HCT116 (cell line): Measurements from ENCODE around the gene SLC35G4. TPM values are rescaled to one million over a fixed set of nuclear protein-coding genes. Genes with fewer than 3 reads are reported as not detected.

Experiments
- ATAC-seq: fragments of 200-7000 bp; cut with Tn5 transposase; 2 replicates; pipeline ENCODE4 v1.9.1; 2020; ENCODE audit warnings: mild to moderate bottlenecking, moderate library complexity
- BruUV-seq: library from RNA; stranded (reverse); fragments of 400-500 nt; replicated peaks from 2 replicates; lab custom pipeline; 2021; lab: Mats Ljungman, UMichigan
- CTCF ChIA-PET: fragments of 300-600 bp; sonication (Branson Sonifier 250); formaldehyde crosslinking; loops from one replicate; lab custom pipeline; 2021; ENCODE audit warnings: antibody characterized with exemption; lab: Charles Lee
- POLR2A ChIA-PET: fragments of 300-600, 350-600 bp; sonication (Branson Sonifier 250); formaldehyde crosslinking; loops from one replicate; lab custom pipeline; 2021; ENCODE audit warnings: antibody characterized with exemption; lab: Charles Lee
- RAD21 ChIA-PET, 2 experiments: fragments of 300-600 bp; sonication (Branson Sonifier 250); formaldehyde crosslinking; loops; one replicate each; lab custom pipeline; 2023; ENCODE audit warnings: low total read pairs in 2 of 2; ENCODE audit not compliant: uncharacterized antibody in 2 of 2, unreplicated experiment in 2 of 2, low non-redundant PET in 1 of 2; lab: Charles Lee
- DNase-seq: peaks from one replicate; pipeline ENCODE4 v3.0.0-alpha.2; 2010; ENCODE audit warnings: low read depth, low spot score
- H2AFZ ChIP-seq: fragments of 200-600 bp; shearing (Covaris generic), sonication (generic); 2 replicates; pipeline ENCODE4 v1.6.1; 2017; ENCODE audit warnings: low read depth, mixed run types, mixed read lengths, antibody characterized with exemption, low read length; ENCODE audit not compliant: poor library complexity, severe bottlenecking
- H3K27ac ChIP-seq: 2 replicates; pipeline ENCODE4 v1.5.1; 2012; ENCODE audit warnings: low read depth, low read length
- H3K27me3 ChIP-seq: fragments of 200-600 bp; sonication (generic); 2 replicates; pipeline ENCODE4 v1.6.1; 2016; ENCODE audit warnings: mixed run types, low read length, mixed read lengths; ENCODE audit not compliant: insufficient read depth
- H3K36me3 ChIP-seq, 2 experiments: fragments of 200-500 bp in 1 of 2; fragments of 200-600 bp in 1 of 2; sonication (Bioruptor generic) in 1 of 2; sonication (generic) in 1 of 2; 2 replicates each; pipeline versions ENCODE4 v1.5.1 to v1.6.1; 2014 to 2016; ENCODE audit warnings: low read length in 2 of 2, inconsistent platforms in 1 of 2, mixed read lengths in 1 of 2, mixed run types in 1 of 2; ENCODE audit not compliant: insufficient read depth in 2 of 2, control insufficient read depth in 1 of 2
- H3K4me1 ChIP-seq, 2 experiments: fragments of 200-600 bp in 1 of 2; sonication (generic) in 1 of 2; 2 replicates each; pipeline versions ENCODE4 v1.5.1 to v1.6.1; 2012 to 2017; ENCODE audit warnings: low read length in 2 of 2, inconsistent platforms in 1 of 2, mild to moderate bottlenecking in 1 of 2, mixed read lengths in 1 of 2, mixed run types in 1 of 2, moderate library complexity in 1 of 2; ENCODE audit not compliant: insufficient read depth in 2 of 2, control insufficient read depth in 1 of 2
- H3K4me2 ChIP-seq: fragments of 200-600 bp; sonication (generic); 2 replicates; pipeline ENCODE4 v1.6.1; 2017; ENCODE audit warnings: mixed run types, low read length, mixed read lengths
- H3K4me3 ChIP-seq, 2 experiments: fragments of 200-600 bp in 1 of 2; sonication (generic) in 1 of 2; replicated peaks in 1 of 2; 2 replicates each; pipeline ENCODE4 v1.5.1; 2011 to 2016; ENCODE audit warnings: low read length in 2 of 2, control low read depth in 1 of 2, low read depth in 1 of 2, mild to moderate bottlenecking in 1 of 2, mixed read lengths in 1 of 2, mixed run types in 1 of 2
- H3K79me2 ChIP-seq: fragments of 200-600 bp; sonication (generic); 2 replicates; pipeline ENCODE4 v1.6.1; 2017; ENCODE audit warnings: mild to moderate bottlenecking, mixed run types, low read length, moderate library complexity, mixed read lengths; ENCODE audit not compliant: insufficient read depth
- H3K9ac ChIP-seq: fragments of 200-600 bp; sonication (generic); 2 replicates; pipeline ENCODE4 v1.6.1; 2016; ENCODE audit warnings: low read length, mixed read lengths
- H3K9me2 ChIP-seq: fragments of 200-600 bp; sonication (generic), shearing (Covaris generic); 2 replicates; pipeline ENCODE4 v1.6.1; 2017; ENCODE audit warnings: mixed run types, mild to moderate bottlenecking, moderate library complexity; ENCODE audit not compliant: insufficient read depth
- H3K9me3 ChIP-seq, 2 experiments: fragments of 200-500 bp in 1 of 2; fragments of 200-600 bp in 1 of 2; sonication (Bioruptor generic) in 1 of 2; sonication (generic) in 1 of 2; 2 replicates each; pipeline ENCODE4 v1.6.1; 2014 to 2017; ENCODE audit warnings: low read length in 2 of 2, mixed read lengths in 2 of 2, inconsistent platforms in 1 of 2, low read depth in 1 of 2, mild to moderate bottlenecking in 1 of 2, mixed run types in 1 of 2, moderate library complexity in 1 of 2; ENCODE audit not compliant: control insufficient read depth in 1 of 2, insufficient read depth in 1 of 2
- H4K20me1 ChIP-seq: fragments of 200-600 bp; sonication (generic), shearing (Covaris generic); 2 replicates; pipeline ENCODE4 v1.6.1; 2017; ENCODE audit warnings: mixed run types, mild to moderate bottlenecking, moderate library complexity; ENCODE audit not compliant: insufficient read depth
- CBX3 ChIP-seq: IDR thresholded peaks from 2 replicates; pipeline ENCODE4 v1.6.1; 2012; ENCODE audit warnings: low read depth
- FOSL1 ChIP-seq: IDR thresholded peaks from 2 replicates; pipeline ENCODE4 v1.6.1; 2012; ENCODE audit warnings: low read depth
- RAD21 ChIP-seq: IDR thresholded peaks from 2 replicates; pipeline ENCODE4 v1.6.1; 2012; ENCODE audit warnings: low read depth, mild to moderate bottlenecking
- SP1 ChIP-seq: IDR thresholded peaks from 2 replicates; pipeline ENCODE4 v1.6.1; 2012; ENCODE audit warnings: low read depth
- SRF ChIP-seq: IDR thresholded peaks from 2 replicates; pipeline ENCODE4 v1.6.1; 2012; ENCODE audit warnings: low read depth
- TCF7L2 ChIP-seq: IDR thresholded peaks from 2 replicates; pipeline ENCODE4 v1.7.0; 2011; ENCODE audit warnings: borderline replicate concordance, inconsistent platforms; ENCODE audit not compliant: insufficient read depth, insufficient read length; ENCODE audit errors: extremely low read depth
- ZNF274 ChIP-seq: fragments of 200-500 bp; sonication (Bioruptor generic); IDR thresholded peaks from 2 replicates; pipeline ENCODE4 v1.6.1; 2014; ENCODE audit warnings: mild to moderate bottlenecking, low read depth, low read length, inconsistent platforms
- intact Hi-C: fragments of 100-400 bp; cut with micrococcal nuclease; formaldehyde crosslinking; loops from 2 replicates; pipeline ENCODE4 v1.10.0; 2022
- total RNA-seq: library from RNA; stranded (reverse); gene quantifications from one replicate; pipeline ENCODE4 v1.2.1, GENCODE V29; 2021; ENCODE audit not compliant: unreplicated experiment
- TF ChIP-seq, protein P1 (sequence below): IDR thresholded peaks from 2 replicates; pipeline ENCODE4 v1.6.1; 2012
- TF ChIP-seq, protein P2 (sequence below): IDR thresholded peaks from 2 replicates; pipeline ENCODE4 v1.6.1; 2012
- TF ChIP-seq, protein P3 (sequence below): IDR thresholded peaks from 2 replicates; pipeline ENCODE4 v1.6.1; 2012; ENCODE audit warnings: low read depth
- TF ChIP-seq, protein P4 (sequence below): IDR thresholded peaks from 2 replicates; pipeline ENCODE4 v1.6.1; 2011; ENCODE audit warnings: mild to moderate bottlenecking, low read length, moderate library complexity; ENCODE audit not compliant: insufficient replicate concordance; ENCODE audit errors: extremely low read depth
- TF ChIP-seq, protein P5 (sequence below), 3 experiments: fragments of 200-600 bp in 1 of 3; sonication (generic) in 1 of 3; IDR thresholded peaks in 2 of 3; conservative IDR thresholded peaks in 1 of 3; 2 replicates each; pipeline ENCODE4 v1.5.1; 2012 to 2017; ENCODE audit warnings: low read depth in 2 of 3, low read length in 2 of 3, antibody characterized with exemption in 1 of 3, borderline replicate concordance in 1 of 3, control low read depth in 1 of 3, mild to moderate bottlenecking in 1 of 3, mixed read lengths in 1 of 3, mixed run types in 1 of 3, moderate library complexity in 1 of 3; ENCODE audit not compliant: insufficient read depth in 1 of 3

SLC35G4 gene
- total RNA-seq, 1 experiment from 2014 or later = not detected

DNA sequence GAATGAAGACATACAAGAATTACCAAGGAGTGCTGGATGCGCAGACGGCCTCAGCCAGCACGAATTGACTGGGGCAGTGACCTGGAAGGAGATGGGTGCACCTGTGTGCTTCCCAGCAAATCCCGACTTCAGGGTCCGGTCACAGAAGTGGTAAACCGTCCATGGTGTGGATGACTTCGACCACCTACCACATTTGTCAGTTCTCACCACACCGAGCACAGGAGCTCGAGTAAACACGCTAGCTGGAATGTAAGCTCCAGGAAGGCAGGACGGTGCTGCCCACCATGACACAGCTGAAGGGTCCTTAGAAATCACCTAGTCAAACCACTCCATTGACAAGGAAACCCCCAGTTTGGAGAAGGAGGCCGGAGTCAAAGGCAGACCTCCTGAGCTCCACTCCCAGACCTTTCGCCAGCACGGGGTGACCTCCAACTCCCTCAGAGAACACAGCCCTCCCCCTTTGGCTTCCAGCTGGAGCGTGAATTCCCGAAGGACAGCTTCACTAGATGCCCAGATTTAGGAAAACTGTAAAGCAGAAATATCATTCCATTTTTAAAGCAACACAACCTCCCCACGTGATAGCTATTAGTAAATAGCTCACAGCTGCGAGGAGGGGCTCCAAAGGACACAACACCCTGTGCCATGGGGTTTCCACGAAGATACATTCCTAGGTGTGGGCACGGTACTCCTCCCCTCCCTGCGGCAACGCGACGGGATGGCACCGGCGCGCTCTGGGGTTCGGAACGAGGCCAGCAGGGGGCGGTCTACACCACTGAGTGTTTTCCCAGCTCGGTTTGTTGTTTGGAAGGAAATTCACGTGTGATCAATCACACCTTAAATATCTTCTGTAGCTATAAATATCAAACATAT lies 45.6 kb downstream of the SLC35G4 start:
- Histone ChIP-seq H3K27ac (no peak overlapping the region), H4K20me1 (no peaks in the 10 kb centered on the region)

More for the DNA sequence above, 45.6 kb downstream of the SLC35G4 start:
- no peak overlapping the region for H3K4me3 ChIP-seq
- H3K9ac ChIP-seq = no peak overlapping the region
- TF ChIP-seq, protein P1, sequence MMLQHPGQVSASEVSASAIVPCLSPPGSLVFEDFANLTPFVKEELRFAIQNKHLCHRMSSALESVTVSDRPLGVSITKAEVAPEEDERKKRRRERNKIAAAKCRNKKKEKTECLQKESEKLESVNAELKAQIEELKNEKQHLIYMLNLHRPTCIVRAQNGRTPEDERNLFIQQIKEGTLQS = no peak
- TF ChIP-seq, protein P2, sequence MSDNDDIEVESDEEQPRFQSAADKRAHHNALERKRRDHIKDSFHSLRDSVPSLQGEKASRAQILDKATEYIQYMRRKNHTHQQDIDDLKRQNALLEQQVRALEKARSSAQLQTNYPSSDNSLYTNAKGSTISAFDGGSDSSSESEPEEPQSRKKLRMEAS = no peak
- no peak for TF ChIP-seq CBX3
- TF ChIP-seq ZNF274 = no peak
- TF ChIP-seq FOSL1 = no peak
- TF ChIP-seq, protein P3, sequence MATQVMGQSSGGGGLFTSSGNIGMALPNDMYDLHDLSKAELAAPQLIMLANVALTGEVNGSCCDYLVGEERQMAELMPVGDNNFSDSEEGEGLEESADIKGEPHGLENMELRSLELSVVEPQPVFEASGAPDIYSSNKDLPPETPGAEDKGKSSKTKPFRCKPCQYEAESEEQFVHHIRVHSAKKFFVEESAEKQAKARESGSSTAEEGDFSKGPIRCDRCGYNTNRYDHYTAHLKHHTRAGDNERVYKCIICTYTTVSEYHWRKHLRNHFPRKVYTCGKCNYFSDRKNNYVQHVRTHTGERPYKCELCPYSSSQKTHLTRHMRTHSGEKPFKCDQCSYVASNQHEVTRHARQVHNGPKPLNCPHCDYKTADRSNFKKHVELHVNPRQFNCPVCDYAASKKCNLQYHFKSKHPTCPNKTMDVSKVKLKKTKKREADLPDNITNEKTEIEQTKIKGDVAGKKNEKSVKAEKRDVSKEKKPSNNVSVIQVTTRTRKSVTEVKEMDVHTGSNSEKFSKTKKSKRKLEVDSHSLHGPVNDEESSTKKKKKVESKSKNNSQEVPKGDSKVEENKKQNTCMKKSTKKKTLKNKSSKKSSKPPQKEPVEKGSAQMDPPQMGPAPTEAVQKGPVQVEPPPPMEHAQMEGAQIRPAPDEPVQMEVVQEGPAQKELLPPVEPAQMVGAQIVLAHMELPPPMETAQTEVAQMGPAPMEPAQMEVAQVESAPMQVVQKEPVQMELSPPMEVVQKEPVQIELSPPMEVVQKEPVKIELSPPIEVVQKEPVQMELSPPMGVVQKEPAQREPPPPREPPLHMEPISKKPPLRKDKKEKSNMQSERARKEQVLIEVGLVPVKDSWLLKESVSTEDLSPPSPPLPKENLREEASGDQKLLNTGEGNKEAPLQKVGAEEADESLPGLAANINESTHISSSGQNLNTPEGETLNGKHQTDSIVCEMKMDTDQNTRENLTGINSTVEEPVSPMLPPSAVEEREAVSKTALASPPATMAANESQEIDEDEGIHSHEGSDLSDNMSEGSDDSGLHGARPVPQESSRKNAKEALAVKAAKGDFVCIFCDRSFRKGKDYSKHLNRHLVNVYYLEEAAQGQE = no peak
- no peak for TF ChIP-seq TCF7L2
- peak; percentile 88 for TF ChIP-seq RAD21
- TF ChIP-seq, protein P4, sequence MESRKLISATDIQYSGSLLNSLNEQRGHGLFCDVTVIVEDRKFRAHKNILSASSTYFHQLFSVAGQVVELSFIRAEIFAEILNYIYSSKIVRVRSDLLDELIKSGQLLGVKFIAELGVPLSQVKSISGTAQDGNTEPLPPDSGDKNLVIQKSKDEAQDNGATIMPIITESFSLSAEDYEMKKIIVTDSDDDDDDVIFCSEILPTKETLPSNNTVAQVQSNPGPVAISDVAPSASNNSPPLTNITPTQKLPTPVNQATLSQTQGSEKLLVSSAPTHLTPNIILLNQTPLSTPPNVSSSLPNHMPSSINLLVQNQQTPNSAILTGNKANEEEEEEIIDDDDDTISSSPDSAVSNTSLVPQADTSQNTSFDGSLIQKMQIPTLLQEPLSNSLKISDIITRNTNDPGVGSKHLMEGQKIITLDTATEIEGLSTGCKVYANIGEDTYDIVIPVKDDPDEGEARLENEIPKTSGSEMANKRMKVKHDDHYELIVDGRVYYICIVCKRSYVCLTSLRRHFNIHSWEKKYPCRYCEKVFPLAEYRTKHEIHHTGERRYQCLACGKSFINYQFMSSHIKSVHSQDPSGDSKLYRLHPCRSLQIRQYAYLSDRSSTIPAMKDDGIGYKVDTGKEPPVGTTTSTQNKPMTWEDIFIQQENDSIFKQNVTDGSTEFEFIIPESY = no peak
- TF ChIP-seq, protein P5, sequence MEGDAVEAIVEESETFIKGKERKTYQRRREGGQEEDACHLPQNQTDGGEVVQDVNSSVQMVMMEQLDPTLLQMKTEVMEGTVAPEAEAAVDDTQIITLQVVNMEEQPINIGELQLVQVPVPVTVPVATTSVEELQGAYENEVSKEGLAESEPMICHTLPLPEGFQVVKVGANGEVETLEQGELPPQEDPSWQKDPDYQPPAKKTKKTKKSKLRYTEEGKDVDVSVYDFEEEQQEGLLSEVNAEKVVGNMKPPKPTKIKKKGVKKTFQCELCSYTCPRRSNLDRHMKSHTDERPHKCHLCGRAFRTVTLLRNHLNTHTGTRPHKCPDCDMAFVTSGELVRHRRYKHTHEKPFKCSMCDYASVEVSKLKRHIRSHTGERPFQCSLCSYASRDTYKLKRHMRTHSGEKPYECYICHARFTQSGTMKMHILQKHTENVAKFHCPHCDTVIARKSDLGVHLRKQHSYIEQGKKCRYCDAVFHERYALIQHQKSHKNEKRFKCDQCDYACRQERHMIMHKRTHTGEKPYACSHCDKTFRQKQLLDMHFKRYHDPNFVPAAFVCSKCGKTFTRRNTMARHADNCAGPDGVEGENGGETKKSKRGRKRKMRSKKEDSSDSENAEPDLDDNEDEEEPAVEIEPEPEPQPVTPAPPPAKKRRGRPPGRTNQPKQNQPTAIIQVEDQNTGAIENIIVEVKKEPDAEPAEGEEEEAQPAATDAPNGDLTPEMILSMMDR (IDR thresholded peaks at IDR 0.05 in 2 of 3, conservative IDR thresholded peaks at IDR 0.05 in 1 of 3; ENCODE audit: borderline replicate concordance in 1 of 3, insufficient read depth in 1 of 3, low read depth in 2 of 3, low read length in 2 of 3) = peak; percentile 78 to 97 (median 89)
- TF ChIP-seq SP1 = no peak
- no peak for TF ChIP-seq SRF
- TF ChIP-seq, all 23 proteins: peak for 2
- Histone ChIP-seq H3K4me1 (peaks cover 0 to 4% of the 10 kb centered on the region in 2 experiments; a peak in 2 of 4 replicates), H2AFZ (peak overlapping the region; percentile 86), H3K9me2 (no peaks in the 10 kb centered on the region), H3K79me2 (no peaks in the 10 kb centered on the region), H3K27me3 (0 out of 2 replicates have a peak, but pooled peaks cover 6% of the 10 kb centered on the region), H3K36me3 (no peaks in the 10 kb centered on the region), H3K4me2 (peak overlapping the region; percentile 51), H3K9me3 (no peaks in the 10 kb centered on the region; a peak in 1 of 4 replicates)
- DNase-seq = peak; percentile 27
- no TSS peak for BruUV-seq
- POLR2A ChIA-PET = interaction anchor here (1.6 kb wide), 2 partner anchors 73 to 78 kb away, joined by 3 read pairs; no protein-coding TSS in a partner anchor
- peak; percentile 99 for ATAC-seq
- intact Hi-C loops = loop anchor here (1.0 to 10.0 kb wide), 5 partner anchors 73 to 582 kb away; no protein-coding TSS in a partner anchor
- CTCF ChIA-PET = interaction anchor here (0.6 to 3.8 kb wide), 25 partner anchors 11 to 1149 kb away, joined by 3 to 65 read pairs (median 4); partner anchors contain the start of gene GNAL
- RAD21 ChIA-PET = interaction anchor here (0.6 to 2.3 kb wide), 4 partner anchors 73 to 384 kb away, joined by 3 to 14 read pairs (median 4); no protein-coding TSS in a partner anchor
